Mucosa of descending colon (tissue), 3 donors: Measurements from ENCODE around the gene CD63. TPM values are rescaled to one million over a fixed set of nuclear protein-coding genes. Genes with fewer than 3 reads are reported as not detected.
A peak's percentile ranks its signal among the peaks of the same experiment; 100 is the strongest.

ENCODE experiments used
- ATAC-seq: fragments of 200-7000 bp; cut with Tn5 transposase; one replicate; pipeline ENCODE4 v1.9.1; 2020; ENCODE audit warnings: mild to moderate bottlenecking, moderate library complexity
- DNase-seq, 3 donors: peaks; one replicate each; pipeline ENCODE4 v3.0.0-alpha.2; 2020
- H3K36me3 ChIP-seq: fragments of 200-600 bp; one replicate; pipeline ENCODE4 v1.8.0; 2021; ENCODE audit warnings: low read depth, mild to moderate bottlenecking
- H3K4me1 ChIP-seq: fragments of 200-600 bp; one replicate; pipeline ENCODE4 v1.8.0; 2021; ENCODE audit warnings: low read depth, mild to moderate bottlenecking
- H3K4me3 ChIP-seq: fragments of 200-600 bp; one replicate; pipeline ENCODE4 v1.8.0; 2021; ENCODE audit warnings: mild to moderate bottlenecking
- H3K9me3 ChIP-seq: fragments of 200-600 bp; one replicate; pipeline ENCODE4 v1.8.0; 2021; ENCODE audit warnings: mild to moderate bottlenecking
- intact Hi-C, 2 donors: fragments of 100-400 bp; cut with DNase I in 1 of 2; cut with micrococcal nuclease in 1 of 2; formaldehyde crosslinking; loops; one replicate each; pipeline versions ENCODE4 v1.11.0 to v1.11.1; 2022; cut with DNase I, micrococcal nuclease
- total RNA-seq, 3 donors: library from RNA; stranded (reverse); fragmentation: NEBNext Ultra II Directional in 2 of 3; extraction: Animal tissue kit (Norgen Biotek cat#: 25700) in 2 of 3; gene quantifications; one replicate each; pipeline versions ENCODE4 v1.2.1 to v1.2.4, GENCODE V29; 2021 to 2023
- TF ChIP-seq, protein P1 (sequence below): fragments of 200-600 bp; IDR thresholded peaks from one replicate; pipeline ENCODE4 v1.8.0; 2022; ENCODE audit warnings: antibody characterized with exemption, mild to moderate bottlenecking
- donor health status: DM: no; HTN: no; CAD: no; lungs with moderate emphysema.
- donor health status: DM: no; HTN: no; CAD: no.
- donor health status: DM: no; HTN: yes; CAD: no.

The CD63 gene
- total RNA-seq, 3 donors from 2014 or later, result 992 to 1,177 (median 1,016) TPM

- no peaks in the 10 kb centered on the region for H3K36me3 ChIP-seq
Observed at GRCh38 chr12:55723516-55724225, 5.1 kb downstream of the CD63 start.

GRCh38 chr12:55722948-55723347, 5.9 kb downstream of the CD63 start:
- Histone ChIP-seq H3K4me3 (no peak overlapping the region), H3K36me3 (no peaks in the 10 kb centered on the region), H3K4me1 (peaks cover 71% of the 10 kb centered on the region), H3K9me3 (no peaks in the 10 kb centered on the region)
- ATAC-seq, result no peak
- TF ChIP-seq, protein P1, sequence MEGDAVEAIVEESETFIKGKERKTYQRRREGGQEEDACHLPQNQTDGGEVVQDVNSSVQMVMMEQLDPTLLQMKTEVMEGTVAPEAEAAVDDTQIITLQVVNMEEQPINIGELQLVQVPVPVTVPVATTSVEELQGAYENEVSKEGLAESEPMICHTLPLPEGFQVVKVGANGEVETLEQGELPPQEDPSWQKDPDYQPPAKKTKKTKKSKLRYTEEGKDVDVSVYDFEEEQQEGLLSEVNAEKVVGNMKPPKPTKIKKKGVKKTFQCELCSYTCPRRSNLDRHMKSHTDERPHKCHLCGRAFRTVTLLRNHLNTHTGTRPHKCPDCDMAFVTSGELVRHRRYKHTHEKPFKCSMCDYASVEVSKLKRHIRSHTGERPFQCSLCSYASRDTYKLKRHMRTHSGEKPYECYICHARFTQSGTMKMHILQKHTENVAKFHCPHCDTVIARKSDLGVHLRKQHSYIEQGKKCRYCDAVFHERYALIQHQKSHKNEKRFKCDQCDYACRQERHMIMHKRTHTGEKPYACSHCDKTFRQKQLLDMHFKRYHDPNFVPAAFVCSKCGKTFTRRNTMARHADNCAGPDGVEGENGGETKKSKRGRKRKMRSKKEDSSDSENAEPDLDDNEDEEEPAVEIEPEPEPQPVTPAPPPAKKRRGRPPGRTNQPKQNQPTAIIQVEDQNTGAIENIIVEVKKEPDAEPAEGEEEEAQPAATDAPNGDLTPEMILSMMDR, result no peak
- DNase-seq, result no peak
- intact Hi-C loops, result no loop called here

More at GRCh38 chr12:55723516-55724225, 5.1 kb downstream of the CD63 start:
- Histone ChIP-seq H3K9me3 (no peaks in the 10 kb centered on the region), H3K4me3 (no peak overlapping the region), H3K4me1 (peaks cover 68% of the 10 kb centered on the region)
- ATAC-seq (no peak), DNase-seq (no peak)
- intact Hi-C loops, result no loop called here
- TF ChIP-seq, protein P1, result no peak

- Histone ChIP-seq H3K4me3 (no peak overlapping the region), H3K4me1 (peaks cover 74% of the 10 kb centered on the region), H3K9me3 (no peaks in the 10 kb centered on the region), H3K36me3 (no peaks in the 10 kb centered on the region)
- intact Hi-C loops, result no loop called here
- DNase-seq, result peak in 1 of 3 donors; percentile 66
- ATAC-seq, result no peak
- TF ChIP-seq, protein P1, result no peak
Observed at GRCh38 chr12:55721601-55722213, 7.1 kb downstream of the CD63 start.

DNA sequence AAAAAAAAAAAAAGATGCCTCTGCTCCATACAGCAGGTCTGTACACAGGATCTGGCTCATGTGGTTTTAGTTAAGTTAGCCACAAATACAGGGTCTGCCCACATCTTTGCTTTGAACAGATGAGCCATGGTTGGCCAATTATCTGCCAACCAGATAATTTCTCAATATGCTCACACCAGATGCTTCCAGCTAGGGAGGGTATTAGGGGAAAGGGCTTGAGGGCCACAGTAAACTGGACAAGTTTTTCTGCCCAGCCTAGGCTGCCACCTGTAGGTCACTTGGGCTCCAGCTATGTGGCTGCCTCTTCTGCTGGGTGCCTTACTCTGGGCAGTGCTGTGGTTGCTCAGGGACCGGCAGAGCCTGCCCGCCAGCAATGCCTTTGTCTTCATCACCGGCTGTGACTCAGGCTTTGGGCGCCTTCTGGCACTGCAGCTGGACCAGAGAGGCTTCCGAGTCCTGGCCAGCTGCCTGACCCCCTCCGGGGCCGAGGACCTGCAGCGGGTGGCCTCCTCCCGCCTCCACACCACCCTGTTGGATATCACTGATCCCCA, 7.8 kb downstream of the CD63 start:
- ATAC-seq, result peak; percentile 60
- Histone ChIP-seq H3K36me3 (no peaks in the 10 kb centered on the region), H3K4me3 (no peak overlapping the region)

GRCh38 chr12:55720071-55720564, 8.7 kb downstream of the CD63 start, which contains the start of gene RDH5:
Gene RDH5 (plus strand): TSS chr12:55720393. CDS start chr12:55721185, 792 bp downstream.
- Histone ChIP-seq H3K9me3 (no peaks in the 10 kb centered on the region), H3K36me3 (no peaks in the 10 kb centered on the region), H3K4me3 (no peak within 1 kb of the TSS), H3K4me1 (peaks cover 76% of the 10 kb centered on the region)
- intact Hi-C loops, result no loop called here
- TF ChIP-seq, protein P1, result no peak
- ATAC-seq, result peak; percentile 76
- DNase-seq, result peak; percentile 83 to 92 (median 88)

More for the DNA sequence above, 7.8 kb downstream of the CD63 start:
- TF ChIP-seq, protein P1, result peak; percentile 52
- Histone ChIP-seq H3K4me1 (peaks cover 72% of the 10 kb centered on the region), H3K9me3 (no peaks in the 10 kb centered on the region)
- peak; percentile 79 to 82 (median 81) for DNase-seq
- intact Hi-C loops, result no loop called here
